HepG2 (cell line): ENCODE results near the gene LYZL1.

ENCODE experiments used
- FOXK2 ChIP-seq: fragments of 450-650 bp; IDR thresholded peaks from 2 replicates; pipeline ENCODE4 v1.6.1; 2016
- NFE2L2 ChIP-seq: fragments of 150-350 bp; IDR thresholded peaks from 2 replicates; pipeline ENCODE4 v1.6.1; 2014; ENCODE audit warnings: low read length
- SP1 ChIP-seq, 2 experiments: fragments of 450-650 bp in 1 of 2; sonication (generic) in 1 of 2; formaldehyde crosslinking in 1 of 2; IDR thresholded peaks; 2 replicates each; pipeline versions ENCODE4 v1.4.0 to v1.6.1; 2016 to 2020; ENCODE audit warnings: missing genetic modification reagents in 1 of 2
- ZSCAN20 ChIP-seq: sonication (generic); formaldehyde crosslinking; IDR thresholded peaks from 2 replicates; pipeline ENCODE4 v1.4.0; 2020; ENCODE audit warnings: missing genetic modification reagents, mild to moderate bottlenecking, borderline replicate concordance
- TF ChIP-seq, protein P1 (sequence below): sonication (generic); formaldehyde crosslinking; IDR thresholded peaks from 2 replicates; pipeline ENCODE4 v1.4.0; 2020; ENCODE audit warnings: missing genetic modification reagents, mild to moderate bottlenecking, borderline replicate concordance
- TF ChIP-seq, protein P2 (sequence below): sonication (generic); formaldehyde crosslinking; IDR thresholded peaks from 2 replicates; pipeline ENCODE4 v1.8.0; 2022; ENCODE audit warnings: mild to moderate bottlenecking, missing genetic modification reagents, borderline replicate concordance
- TF ChIP-seq, protein P3 (sequence below): sonication (generic); formaldehyde crosslinking; IDR thresholded peaks from 2 replicates; pipeline ENCODE4 v1.8.1; 2023; ENCODE audit warnings: missing genetic modification reagents, inconsistent platforms, borderline replicate concordance
- TF ChIP-seq, protein P4 (sequence below): sonication (generic); formaldehyde crosslinking; conservative IDR thresholded peaks from 2 replicates; pipeline ENCODE4 v1.5.0; 2020; ENCODE audit warnings: missing genetic modification reagents

DNA sequence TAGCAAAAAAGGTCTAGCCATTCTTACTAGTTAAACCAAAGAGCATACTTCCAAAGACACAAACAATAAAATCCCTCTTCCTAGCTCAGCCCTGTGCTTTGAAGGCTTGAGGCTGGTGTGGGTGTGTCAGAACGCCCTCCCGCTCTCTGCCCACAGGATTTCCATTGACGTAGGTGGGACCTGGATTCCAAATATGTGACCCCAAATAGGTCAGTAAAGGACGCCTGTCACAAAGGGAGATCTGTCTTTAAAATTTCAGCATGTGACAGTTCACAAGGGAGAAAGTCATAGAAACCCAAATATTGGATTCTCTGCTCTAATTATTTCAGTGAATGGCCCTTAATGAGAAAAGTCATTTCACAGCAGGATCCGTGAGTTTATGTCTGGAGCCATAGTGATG, 39.9 kb upstream of the LYZL1 start:
- TF ChIP-seq, protein P1, sequence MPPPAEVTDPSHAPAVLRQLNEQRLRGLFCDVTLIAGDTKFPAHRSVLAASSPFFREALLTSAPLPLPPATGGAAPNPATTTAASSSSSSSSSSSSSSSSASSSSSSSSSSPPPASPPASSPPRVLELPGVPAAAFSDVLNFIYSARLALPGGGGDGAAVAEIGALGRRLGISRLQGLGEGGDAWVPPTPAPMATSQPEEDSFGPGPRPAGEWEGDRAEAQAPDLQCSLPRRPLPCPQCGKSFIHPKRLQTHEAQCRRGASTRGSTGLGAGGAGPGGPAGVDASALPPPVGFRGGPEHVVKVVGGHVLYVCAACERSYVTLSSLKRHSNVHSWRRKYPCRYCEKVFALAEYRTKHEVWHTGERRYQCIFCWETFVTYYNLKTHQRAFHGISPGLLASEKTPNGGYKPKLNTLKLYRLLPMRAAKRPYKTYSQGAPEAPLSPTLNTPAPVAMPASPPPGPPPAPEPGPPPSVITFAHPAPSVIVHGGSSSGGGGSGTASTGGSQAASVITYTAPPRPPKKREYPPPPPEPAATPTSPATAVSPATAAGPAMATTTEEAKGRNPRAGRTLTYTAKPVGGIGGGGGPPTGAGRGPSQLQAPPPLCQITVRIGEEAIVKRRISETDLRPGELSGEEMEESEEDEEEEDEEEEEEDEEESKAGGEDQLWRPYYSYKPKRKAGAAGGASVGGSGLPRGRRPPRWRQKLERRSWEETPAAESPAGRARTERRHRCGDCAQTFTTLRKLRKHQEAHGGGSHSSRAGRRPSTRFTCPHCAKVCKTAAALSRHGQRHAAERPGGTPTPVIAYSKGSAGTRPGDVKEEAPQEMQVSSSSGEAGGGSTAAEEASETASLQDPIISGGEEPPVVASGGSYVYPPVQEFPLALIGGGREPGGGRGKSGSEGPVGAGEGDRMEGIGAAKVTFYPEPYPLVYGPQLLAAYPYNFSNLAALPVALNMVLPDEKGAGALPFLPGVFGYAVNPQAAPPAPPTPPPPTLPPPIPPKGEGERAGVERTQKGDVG (CRISPR knock-in tag) = no peak
- TF ChIP-seq, protein P2, sequence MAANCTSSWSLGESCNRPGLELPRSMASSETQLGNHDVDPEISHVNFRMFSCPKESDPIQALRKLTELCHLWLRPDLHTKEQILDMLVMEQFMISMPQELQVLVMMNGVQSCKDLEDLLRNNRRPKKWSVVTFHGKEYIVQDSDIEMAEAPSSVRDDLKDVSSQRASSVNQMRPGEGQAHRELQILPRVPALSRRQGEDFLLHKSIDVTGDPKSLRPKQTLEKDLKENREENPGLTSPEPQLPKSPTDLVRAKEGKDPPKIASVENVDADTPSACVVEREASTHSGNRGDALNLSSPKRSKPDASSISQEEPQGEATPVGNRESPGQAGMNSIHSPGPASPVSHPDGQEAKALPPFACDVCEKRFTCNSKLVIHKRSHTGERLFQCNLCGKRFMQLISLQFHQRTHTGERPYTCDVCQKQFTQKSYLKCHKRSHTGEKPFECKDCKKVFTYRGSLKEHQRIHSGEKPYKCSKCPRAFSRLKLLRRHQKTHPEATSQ = no peak
- TF ChIP-seq, protein P3, sequence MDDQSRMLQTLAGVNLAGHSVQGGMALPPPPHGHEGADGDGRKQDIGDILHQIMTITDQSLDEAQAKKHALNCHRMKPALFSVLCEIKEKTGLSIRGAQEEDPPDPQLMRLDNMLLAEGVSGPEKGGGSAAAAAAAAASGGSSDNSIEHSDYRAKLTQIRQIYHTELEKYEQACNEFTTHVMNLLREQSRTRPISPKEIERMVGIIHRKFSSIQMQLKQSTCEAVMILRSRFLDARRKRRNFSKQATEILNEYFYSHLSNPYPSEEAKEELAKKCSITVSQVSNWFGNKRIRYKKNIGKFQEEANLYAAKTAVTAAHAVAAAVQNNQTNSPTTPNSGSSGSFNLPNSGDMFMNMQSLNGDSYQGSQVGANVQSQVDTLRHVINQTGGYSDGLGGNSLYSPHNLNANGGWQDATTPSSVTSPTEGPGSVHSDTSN (CRISPR knock-in tag) = no peak
- TF ChIP-seq SP1 (IDR thresholded peaks at IDR 0.05) (no peak), SP1 (CRISPR knock-in tag; IDR thresholded peaks at IDR 0.05) (no peak), FOXK2 (no peak), NFE2L2 (no peak), ZSCAN20 (CRISPR knock-in tag) (no peak)
- TF ChIP-seq, protein P4, sequence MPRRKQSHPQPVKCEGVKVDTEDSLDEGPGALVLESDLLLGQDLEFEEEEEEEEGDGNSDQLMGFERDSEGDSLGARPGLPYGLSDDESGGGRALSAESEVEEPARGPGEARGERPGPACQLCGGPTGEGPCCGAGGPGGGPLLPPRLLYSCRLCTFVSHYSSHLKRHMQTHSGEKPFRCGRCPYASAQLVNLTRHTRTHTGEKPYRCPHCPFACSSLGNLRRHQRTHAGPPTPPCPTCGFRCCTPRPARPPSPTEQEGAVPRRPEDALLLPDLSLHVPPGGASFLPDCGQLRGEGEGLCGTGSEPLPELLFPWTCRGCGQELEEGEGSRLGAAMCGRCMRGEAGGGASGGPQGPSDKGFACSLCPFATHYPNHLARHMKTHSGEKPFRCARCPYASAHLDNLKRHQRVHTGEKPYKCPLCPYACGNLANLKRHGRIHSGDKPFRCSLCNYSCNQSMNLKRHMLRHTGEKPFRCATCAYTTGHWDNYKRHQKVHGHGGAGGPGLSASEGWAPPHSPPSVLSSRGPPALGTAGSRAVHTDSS (CRISPR knock-in tag) = no peak
